Hepatocyte (in vitro differentiated cells): ENCODE measurements around the gene CYYR1.

Source experiments
- EZH2 ChIP-seq: fragments of 200-600 bp; sonication (generic); IDR thresholded peaks from 2 replicates; pipeline ENCODE4 v1.6.1; 2016; ENCODE audit warnings: antibody characterized with exemption, mild to moderate bottlenecking, borderline replicate concordance
- TF ChIP-seq, protein P1 (sequence below): fragments of 200-600 bp; sonication (generic); IDR thresholded peaks from 2 replicates; pipeline ENCODE4 v1.5.1; 2016; ENCODE audit warnings: antibody characterized with exemption, mild to moderate bottlenecking; ENCODE audit not compliant: poor library complexity

- TF ChIP-seq, protein P1, sequence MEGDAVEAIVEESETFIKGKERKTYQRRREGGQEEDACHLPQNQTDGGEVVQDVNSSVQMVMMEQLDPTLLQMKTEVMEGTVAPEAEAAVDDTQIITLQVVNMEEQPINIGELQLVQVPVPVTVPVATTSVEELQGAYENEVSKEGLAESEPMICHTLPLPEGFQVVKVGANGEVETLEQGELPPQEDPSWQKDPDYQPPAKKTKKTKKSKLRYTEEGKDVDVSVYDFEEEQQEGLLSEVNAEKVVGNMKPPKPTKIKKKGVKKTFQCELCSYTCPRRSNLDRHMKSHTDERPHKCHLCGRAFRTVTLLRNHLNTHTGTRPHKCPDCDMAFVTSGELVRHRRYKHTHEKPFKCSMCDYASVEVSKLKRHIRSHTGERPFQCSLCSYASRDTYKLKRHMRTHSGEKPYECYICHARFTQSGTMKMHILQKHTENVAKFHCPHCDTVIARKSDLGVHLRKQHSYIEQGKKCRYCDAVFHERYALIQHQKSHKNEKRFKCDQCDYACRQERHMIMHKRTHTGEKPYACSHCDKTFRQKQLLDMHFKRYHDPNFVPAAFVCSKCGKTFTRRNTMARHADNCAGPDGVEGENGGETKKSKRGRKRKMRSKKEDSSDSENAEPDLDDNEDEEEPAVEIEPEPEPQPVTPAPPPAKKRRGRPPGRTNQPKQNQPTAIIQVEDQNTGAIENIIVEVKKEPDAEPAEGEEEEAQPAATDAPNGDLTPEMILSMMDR: no peak
- TF ChIP-seq EZH2: no peak
Measured at GRCh38 chr21:26505211-26505610, 67.9 kb downstream of the CYYR1 start.
